ENCODE measurements around the gene OTUB2.

GRCh38 chr14:93984987-93985410, 41.1 kb upstream of the OTUB2 start:
- no peak for TF ChIP-seq EP300 (IDR thresholded peaks at IDR 0.05)
- TF ChIP-seq CTCF (IDR thresholded peaks at IDR 0.05), result peak in 2 of 6 experiments; percentile 8 to 22
- no peak for TF ChIP-seq POLR2A (IDR thresholded peaks at IDR 0.05)
- no peak for TF ChIP-seq POLR2AphosphoS5 (IDR thresholded peaks at IDR 0.05)
